Mucosa of descending colon (tissue), 3 donors: ENCODE data around the gene DNAL1. TPM values are rescaled to one million over a fixed set of nuclear protein-coding genes. Genes with fewer than 3 reads are reported as not detected.

ENCODE experiments used
- ATAC-seq: fragments of 200-7000 bp; cut with Tn5 transposase; one replicate; pipeline ENCODE4 v1.9.1; 2020; ENCODE audit warnings: mild to moderate bottlenecking, moderate library complexity
- DNase-seq, 3 donors: peaks; one replicate each; pipeline ENCODE4 v3.0.0-alpha.2; 2020
- H3K36me3 ChIP-seq: fragments of 200-600 bp; one replicate; pipeline ENCODE4 v1.8.0; 2021; ENCODE audit warnings: low read depth, mild to moderate bottlenecking
- H3K4me1 ChIP-seq: fragments of 200-600 bp; one replicate; pipeline ENCODE4 v1.8.0; 2021; ENCODE audit warnings: low read depth, mild to moderate bottlenecking
- H3K4me3 ChIP-seq: fragments of 200-600 bp; one replicate; pipeline ENCODE4 v1.8.0; 2021; ENCODE audit warnings: mild to moderate bottlenecking
- H3K9me3 ChIP-seq: fragments of 200-600 bp; one replicate; pipeline ENCODE4 v1.8.0; 2021; ENCODE audit warnings: mild to moderate bottlenecking
- intact Hi-C, 2 donors: fragments of 100-400 bp; cut with DNase I in 1 of 2; cut with micrococcal nuclease in 1 of 2; formaldehyde crosslinking; loops; one replicate each; pipeline versions ENCODE4 v1.11.0 to v1.11.1; 2022; cut with DNase I, micrococcal nuclease
- total RNA-seq, 3 donors: library from RNA; stranded (reverse); fragmentation: NEBNext Ultra II Directional in 2 of 3; extraction: Animal tissue kit (Norgen Biotek cat#: 25700) in 2 of 3; gene quantifications; one replicate each; pipeline versions ENCODE4 v1.2.1 to v1.2.4, GENCODE V29; 2021 to 2023
- TF ChIP-seq, protein P1 (sequence below): fragments of 200-600 bp; IDR thresholded peaks from one replicate; pipeline ENCODE4 v1.8.0; 2022; ENCODE audit warnings: antibody characterized with exemption, mild to moderate bottlenecking
- donor health status: DM: no; HTN: no; CAD: no; lungs with moderate emphysema.
- donor health status: DM: no; HTN: no; CAD: no.
- donor health status: DM: no; HTN: yes; CAD: no.

Gene DNAL1
- total RNA-seq, 3 donors from 2014 or later = 7.0 to 18.9 (median 7.6) TPM

DNA sequence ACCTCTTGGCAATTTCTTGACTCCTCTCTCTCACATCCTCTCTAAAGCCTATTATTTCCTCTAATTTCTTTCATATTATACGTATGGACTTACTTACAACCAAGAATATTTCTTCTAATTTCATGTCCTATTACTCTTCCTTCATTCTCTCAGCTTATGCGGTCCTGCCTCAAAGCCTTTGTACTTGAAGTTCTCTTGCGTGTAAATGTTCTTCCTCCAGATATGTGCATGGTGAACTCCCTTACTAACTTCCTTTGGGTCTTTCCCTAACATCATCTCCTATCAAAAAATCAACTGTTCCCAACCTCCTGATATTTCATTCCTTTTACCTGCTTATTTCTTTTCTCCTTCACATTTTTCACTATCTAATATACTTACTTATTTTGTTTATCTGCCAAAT, 23.1 kb downstream of the DNAL1 start:
- Histone ChIP-seq H3K9me3 (no peaks in the 10 kb centered on the region), H3K4me3 (no peak overlapping the region), H3K36me3 (no peaks in the 10 kb centered on the region), H3K4me1 (no peaks in the 10 kb centered on the region)
- DNase-seq (no peak), ATAC-seq (no peak)
- TF ChIP-seq, protein P1, sequence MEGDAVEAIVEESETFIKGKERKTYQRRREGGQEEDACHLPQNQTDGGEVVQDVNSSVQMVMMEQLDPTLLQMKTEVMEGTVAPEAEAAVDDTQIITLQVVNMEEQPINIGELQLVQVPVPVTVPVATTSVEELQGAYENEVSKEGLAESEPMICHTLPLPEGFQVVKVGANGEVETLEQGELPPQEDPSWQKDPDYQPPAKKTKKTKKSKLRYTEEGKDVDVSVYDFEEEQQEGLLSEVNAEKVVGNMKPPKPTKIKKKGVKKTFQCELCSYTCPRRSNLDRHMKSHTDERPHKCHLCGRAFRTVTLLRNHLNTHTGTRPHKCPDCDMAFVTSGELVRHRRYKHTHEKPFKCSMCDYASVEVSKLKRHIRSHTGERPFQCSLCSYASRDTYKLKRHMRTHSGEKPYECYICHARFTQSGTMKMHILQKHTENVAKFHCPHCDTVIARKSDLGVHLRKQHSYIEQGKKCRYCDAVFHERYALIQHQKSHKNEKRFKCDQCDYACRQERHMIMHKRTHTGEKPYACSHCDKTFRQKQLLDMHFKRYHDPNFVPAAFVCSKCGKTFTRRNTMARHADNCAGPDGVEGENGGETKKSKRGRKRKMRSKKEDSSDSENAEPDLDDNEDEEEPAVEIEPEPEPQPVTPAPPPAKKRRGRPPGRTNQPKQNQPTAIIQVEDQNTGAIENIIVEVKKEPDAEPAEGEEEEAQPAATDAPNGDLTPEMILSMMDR = no peak
- intact Hi-C loops = no loop called here

DNA sequence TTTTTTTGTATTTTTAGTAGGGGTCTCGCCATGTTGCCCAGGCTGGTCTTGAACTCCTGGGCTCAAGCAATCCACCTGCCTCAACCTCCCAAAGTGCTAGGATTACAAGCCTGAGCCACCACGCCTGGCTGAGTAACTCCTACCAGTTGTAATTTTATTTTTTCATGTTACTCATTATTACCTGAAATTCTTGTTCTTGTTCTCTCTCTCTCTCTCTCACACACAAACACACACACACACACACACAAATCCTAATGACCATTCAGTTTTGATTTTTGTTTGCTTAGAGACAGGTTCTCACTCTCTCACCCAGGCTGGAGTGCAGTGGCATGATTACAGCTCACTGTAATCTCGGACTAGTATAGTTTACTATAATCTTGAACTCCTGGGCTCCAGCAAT, 30.2 kb downstream of the DNAL1 start:
- Histone ChIP-seq H3K4me3 (no peak overlapping the region), H3K9me3 (no peaks in the 10 kb centered on the region), H3K36me3 (no peaks in the 10 kb centered on the region), H3K4me1 (no peaks in the 10 kb centered on the region)
- TF ChIP-seq, protein P1 = no peak
- ATAC-seq = no peak
- no peak for DNase-seq
- intact Hi-C loops = no loop called here

DNA sequence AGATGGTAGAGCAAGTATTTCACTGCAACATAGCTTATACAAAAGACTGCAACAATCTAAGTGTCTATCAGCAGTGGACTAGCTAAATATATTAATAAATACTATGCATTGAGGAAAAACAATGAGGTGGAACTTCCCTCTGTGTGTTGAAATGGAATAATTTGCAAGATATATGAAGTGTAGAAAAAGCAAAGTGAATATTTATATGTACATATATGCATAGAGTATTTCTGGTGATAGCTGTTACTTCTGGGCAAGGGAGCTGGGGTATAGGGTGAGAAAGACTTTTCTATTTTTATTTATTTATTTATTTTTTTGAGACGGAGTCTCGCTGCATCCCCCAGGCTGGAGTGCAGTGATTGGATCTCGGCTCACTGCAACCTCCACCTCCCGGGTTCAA, 33.9 kb downstream of the DNAL1 start:
- intact Hi-C loops = no loop called here
- Histone ChIP-seq H3K4me3 (no peak overlapping the region), H3K36me3 (no peaks in the 10 kb centered on the region), H3K9me3 (no peaks in the 10 kb centered on the region), H3K4me1 (no peaks in the 10 kb centered on the region)
- TF ChIP-seq, protein P1 = no peak
- DNase-seq (no peak), ATAC-seq (no peak)

DNA sequence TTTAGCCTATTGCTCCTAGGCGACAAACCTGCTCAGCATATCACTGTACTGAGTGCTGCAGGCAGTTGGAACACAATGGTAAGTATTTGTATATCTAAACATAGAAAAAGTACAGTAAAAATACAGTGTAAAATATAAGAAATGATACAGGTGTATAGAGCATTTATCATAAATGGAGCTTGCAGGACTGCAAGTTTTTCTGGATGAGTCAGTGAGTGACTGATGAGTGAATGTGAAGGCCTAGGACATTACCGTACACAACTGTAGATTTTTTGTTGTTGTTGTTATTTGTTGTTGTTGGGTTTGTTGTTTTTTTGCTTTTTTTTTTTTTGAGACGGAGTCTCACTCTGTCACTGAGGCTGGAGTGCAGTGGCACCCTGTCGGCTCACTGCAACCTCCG, 36.0 kb downstream of the DNAL1 start:
- Histone ChIP-seq H3K4me3 (no peak overlapping the region), H3K4me1 (no peaks in the 10 kb centered on the region), H3K36me3 (no peaks in the 10 kb centered on the region), H3K9me3 (no peaks in the 10 kb centered on the region)
- no peak for DNase-seq
- intact Hi-C loops = no loop called here
- no peak for ATAC-seq
- TF ChIP-seq, protein P1 = no peak

DNA sequence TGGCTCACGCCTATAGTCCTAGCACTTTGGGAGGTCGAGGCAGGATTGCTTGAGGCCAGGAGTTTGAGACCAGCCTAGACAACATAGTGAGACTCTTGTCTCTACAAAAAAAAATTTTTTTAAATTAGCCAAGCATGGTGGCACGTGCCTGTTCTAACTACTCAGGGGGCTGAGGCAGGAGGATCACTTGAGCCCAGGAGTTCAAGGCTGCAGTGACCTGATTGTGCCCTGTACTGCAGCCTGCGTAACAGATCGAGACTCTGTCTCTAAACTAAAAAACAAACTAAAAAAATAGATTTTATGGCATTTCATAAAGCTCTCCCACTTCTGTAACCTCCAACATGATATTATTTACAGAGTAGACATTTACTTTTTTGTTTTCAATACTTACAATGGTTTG, 39.8 kb downstream of the DNAL1 start:
- intact Hi-C loops = no loop called here
- TF ChIP-seq, protein P1 = no peak

DNA sequence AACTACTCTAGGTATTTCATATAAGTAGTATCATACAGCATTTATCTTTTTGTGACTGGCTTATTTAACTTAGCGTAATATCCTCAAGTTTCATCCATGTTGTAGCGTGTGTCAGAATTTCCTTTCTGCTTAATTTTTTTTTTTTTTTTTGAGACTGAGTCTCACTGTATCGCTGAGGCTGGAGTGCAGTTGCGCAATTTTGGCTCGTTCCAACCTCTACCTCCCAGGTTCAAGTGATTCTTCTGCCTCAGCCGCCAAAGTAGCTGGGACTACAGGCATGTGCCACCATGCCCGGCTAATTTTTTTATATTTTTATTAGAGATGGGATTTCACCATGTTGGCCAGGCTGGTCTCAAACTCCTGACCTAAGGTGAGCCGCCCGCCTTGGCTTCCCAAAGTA, 40.5 kb downstream of the DNAL1 start:
- intact Hi-C loops = no loop called here
- no peaks in the 10 kb centered on the region for H3K36me3 ChIP-seq
- ATAC-seq = no peak

More for the DNA sequence above, 39.8 kb downstream of the DNAL1 start:
- no peak for ATAC-seq
- Histone ChIP-seq H3K4me1 (no peaks in the 10 kb centered on the region), H3K36me3 (no peaks in the 10 kb centered on the region), H3K4me3 (no peak overlapping the region), H3K9me3 (no peaks in the 10 kb centered on the region)
- no peak for DNase-seq

More for the DNA sequence above, 40.5 kb downstream of the DNAL1 start:
- Histone ChIP-seq H3K9me3 (no peaks in the 10 kb centered on the region), H3K4me1 (no peaks in the 10 kb centered on the region), H3K4me3 (no peak overlapping the region)
- DNase-seq = no peak
- TF ChIP-seq, protein P1 = no peak
